ENCODE results near the gene OSBP2. TPM values are rescaled to one million over a fixed set of nuclear protein-coding genes. Genes with fewer than 3 reads are reported as not detected.

OSBP2 gene
- total RNA-seq, 1 donor from 2014 or later, result 0.58 TPM

- TF ChIP-seq CTCF (IDR thresholded peaks at IDR 0.05) (no peak), EZH2 (IDR thresholded peaks at IDR 0.05) (no peak), EZH2phosphoT487 (IDR thresholded peaks at IDR 0.05) (no peak)
- Histone ChIP-seq H3K27ac (no peak overlapping the region), H3K36me3 (no peaks in the 10 kb centered on the region), H2AFZ (replicated peaks) (no peak overlapping the region), H3K27me3 (no peaks in the 10 kb centered on the region), H3K9ac (no peak overlapping the region), H3K9me3 (ENCODE audit: low read depth) (no peaks in the 10 kb centered on the region), H3K4me2 (no peak overlapping the region), H3K79me2 (ENCODE audit: low read depth) (no peaks in the 10 kb centered on the region), H3K4me3 (no peak overlapping the region), H4K20me1 (ENCODE audit: low read depth) (no peaks in the 10 kb centered on the region), H3K4me1 (no peaks in the 10 kb centered on the region), H3F3A (ENCODE audit: low read depth) (no peaks in the 10 kb centered on the region)
- no peak for DNase-seq (ENCODE audit: low spot score)
- no peak overlapping the region for H3K4me3 Mint-ChIP-seq
- H3K36me3 Mint-ChIP-seq, result no peaks in the 10 kb centered on the region
- H3K4me1 Mint-ChIP-seq, result peaks cover 9% of the 10 kb centered on the region
- H3K9me3 Mint-ChIP-seq, result no peaks in the 10 kb centered on the region
- no peaks in the 10 kb centered on the region for H3K27me3 Mint-ChIP-seq (ENCODE audit: insufficient read depth, low read depth)
- H3K27ac Mint-ChIP-seq, result no peak overlapping the region
Observed at GRCh38 chr22:30717331-30717921, 22.8 kb downstream of the OSBP2 start.

GRCh38 chr22:30717952-30718351 is 23.3 kb downstream of the OSBP2 start:
- Histone ChIP-seq H3K36me3 (no peaks in the 10 kb centered on the region), H3F3A (ENCODE audit: low read depth) (no peaks in the 10 kb centered on the region), H3K27me3 (no peaks in the 10 kb centered on the region), H3K9ac (no peak overlapping the region), H3K79me2 (ENCODE audit: low read depth) (no peaks in the 10 kb centered on the region), H3K4me2 (no peak overlapping the region), H3K27ac (no peak overlapping the region), H4K20me1 (ENCODE audit: low read depth) (no peaks in the 10 kb centered on the region), H3K9me3 (ENCODE audit: low read depth) (no peaks in the 10 kb centered on the region), H3K4me3 (no peak overlapping the region), H2AFZ (replicated peaks) (no peak overlapping the region), H3K4me1 (no peaks in the 10 kb centered on the region)
- TF ChIP-seq CTCF (IDR thresholded peaks at IDR 0.05) (no peak), EZH2 (IDR thresholded peaks at IDR 0.05) (no peak), EZH2phosphoT487 (IDR thresholded peaks at IDR 0.05) (no peak)
- DNase-seq (ENCODE audit: low spot score), result no peak
- H3K27ac Mint-ChIP-seq, result no peak overlapping the region
- peaks cover 9% of the 10 kb centered on the region for H3K4me1 Mint-ChIP-seq
- no peaks in the 10 kb centered on the region for H3K9me3 Mint-ChIP-seq
- no peaks in the 10 kb centered on the region for H3K36me3 Mint-ChIP-seq
- no peaks in the 10 kb centered on the region for H3K27me3 Mint-ChIP-seq (ENCODE audit: insufficient read depth, low read depth)
- no peak overlapping the region for H3K4me3 Mint-ChIP-seq

GRCh38 chr22:30718491-30718890 is 23.8 kb downstream of the OSBP2 start:
- no peak for DNase-seq (ENCODE audit: low spot score)
- no peaks in the 10 kb centered on the region for H3K36me3 Mint-ChIP-seq
- Histone ChIP-seq H3K27ac (no peak overlapping the region), H3K79me2 (ENCODE audit: low read depth) (no peaks in the 10 kb centered on the region), H3K9ac (no peak overlapping the region), H3K36me3 (no peaks in the 10 kb centered on the region), H3F3A (ENCODE audit: low read depth) (no peaks in the 10 kb centered on the region), H3K4me2 (no peak overlapping the region), H2AFZ (replicated peaks) (no peak overlapping the region), H4K20me1 (ENCODE audit: low read depth) (no peaks in the 10 kb centered on the region), H3K4me3 (no peak overlapping the region), H3K9me3 (ENCODE audit: low read depth) (no peaks in the 10 kb centered on the region), H3K4me1 (no peaks in the 10 kb centered on the region), H3K27me3 (no peaks in the 10 kb centered on the region)
- no peak overlapping the region for H3K27ac Mint-ChIP-seq
- H3K4me1 Mint-ChIP-seq, result peaks cover 9% of the 10 kb centered on the region
- no peaks in the 10 kb centered on the region for H3K27me3 Mint-ChIP-seq (ENCODE audit: insufficient read depth, low read depth)
- TF ChIP-seq EZH2 (IDR thresholded peaks at IDR 0.05), result no peak
- no peak for TF ChIP-seq EZH2phosphoT487 (IDR thresholded peaks at IDR 0.05)
- no peak for TF ChIP-seq CTCF (IDR thresholded peaks at IDR 0.05)
- H3K9me3 Mint-ChIP-seq, result no peaks in the 10 kb centered on the region
- no peak overlapping the region for H3K4me3 Mint-ChIP-seq

All from neural progenitor cell (in vitro differentiated cells).